HG02642 (cell line): Measurements from ENCODE around the gene FMNL3.
"Not testable (repeated sequence)": the region's sequence is repeated elsewhere in the genome, so short reads cannot be mapped to it uniquely, and the experiment has no call there.

Experiments
- ATAC-seq: cut with Tn5 transposase; IDR thresholded peaks from one replicate; pipeline ENCODE4 v1.9.1; 2021; ENCODE audit warnings: mild to moderate bottlenecking; ENCODE audit not compliant: unreplicated experiment, poor library complexity

The FMNL3 gene

DNA sequence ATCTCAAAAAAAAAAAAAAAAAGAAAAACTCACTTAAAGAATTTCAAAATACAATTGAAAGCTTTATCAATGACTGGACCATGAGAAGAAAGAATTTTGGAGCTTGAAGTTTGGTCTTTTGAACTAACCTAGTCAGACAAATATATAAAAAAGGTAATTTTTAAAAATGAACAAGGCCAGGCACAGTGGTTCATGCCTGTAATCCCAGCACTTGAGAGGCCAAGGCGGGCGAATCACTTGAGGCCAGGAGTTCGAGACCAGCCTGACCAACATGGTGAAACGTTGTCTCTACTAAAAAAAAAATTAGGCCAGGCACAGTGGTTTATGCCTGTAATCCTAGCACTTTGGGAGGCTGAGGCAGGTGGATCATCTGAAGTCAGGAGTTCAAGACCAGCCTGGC, 96.4 kb downstream of the FMNL3 start:
- ATAC-seq, result not testable (repeated sequence)

GRCh38 chr12:49609875-49610154, 97.4 kb downstream of the FMNL3 start:
- no peak for ATAC-seq

DNA sequence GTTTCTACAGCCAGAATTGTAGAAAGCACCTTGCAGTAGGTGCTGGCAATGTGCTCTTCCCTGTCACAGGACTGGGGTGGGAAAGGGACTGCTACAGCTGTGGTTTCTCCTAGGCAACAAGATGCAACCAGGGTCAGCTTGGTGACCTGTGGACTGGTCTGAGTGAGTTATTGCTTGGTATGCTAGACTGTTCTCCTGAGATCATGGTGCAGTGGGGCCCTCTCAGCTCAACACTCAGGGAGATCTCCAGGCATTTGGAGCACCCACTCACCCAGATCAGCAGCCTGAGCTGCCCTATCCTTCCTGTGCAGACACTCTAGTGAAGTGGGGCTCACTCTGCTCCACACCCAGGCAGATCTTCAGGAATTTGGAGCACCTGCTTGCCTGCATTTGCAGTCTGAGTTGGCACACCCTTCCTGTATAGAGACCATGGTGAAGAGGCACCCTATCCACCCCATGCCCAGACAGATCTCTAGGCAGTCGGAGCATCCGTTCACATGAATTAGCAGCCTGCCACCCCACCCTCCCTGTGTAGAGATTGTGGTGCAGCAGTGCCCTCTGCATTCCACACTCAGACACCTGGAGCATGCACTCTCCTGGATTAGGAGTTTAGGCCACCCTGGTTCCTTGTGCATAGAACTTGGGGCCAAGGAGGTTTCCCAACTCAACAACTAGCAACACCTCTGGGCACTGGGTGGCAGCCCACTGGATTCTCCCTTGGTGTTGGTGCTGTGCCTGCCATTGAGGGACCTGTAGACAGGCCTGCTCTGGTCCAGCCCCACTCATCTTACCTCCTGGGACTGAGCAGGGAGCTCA, 97.9 kb downstream of the FMNL3 start:
- ATAC-seq, result no peak

DNA sequence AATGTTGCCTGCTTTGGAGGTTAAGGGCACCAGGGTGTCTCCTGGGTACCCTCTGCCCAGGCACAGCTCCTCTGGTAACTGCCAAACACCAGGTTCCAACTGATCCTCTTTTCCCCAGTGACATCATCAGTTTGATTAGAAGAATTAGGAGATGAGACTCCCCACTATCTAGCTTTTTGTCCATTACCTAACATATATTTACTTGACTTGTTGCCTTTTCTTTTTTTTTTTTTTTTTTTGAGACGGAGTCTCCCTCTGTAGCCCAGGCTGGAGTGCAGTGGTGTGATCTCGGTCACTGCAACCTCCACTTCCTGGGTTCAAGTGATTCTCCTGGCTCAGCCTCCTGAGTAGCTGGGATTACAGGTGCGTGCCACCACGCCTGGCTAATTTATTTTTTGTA, 101.7 kb downstream of the FMNL3 start, which contains the start of gene FAM186B:
Gene FAM186B, minus strand, starts transcription at position 101 of the 400 bp plus-strand sequence. CDS start 162 bp downstream, outside the sequence.
- not testable (repeated sequence) for ATAC-seq

- ATAC-seq, result no peak
Observed at GRCh38 chr12:49604856-49605255, 102.3 kb downstream of the FMNL3 start.

- ATAC-seq, result no peak
Observed at GRCh38 chr12:49603721-49604120, 103.5 kb downstream of the FMNL3 start.

DNA sequence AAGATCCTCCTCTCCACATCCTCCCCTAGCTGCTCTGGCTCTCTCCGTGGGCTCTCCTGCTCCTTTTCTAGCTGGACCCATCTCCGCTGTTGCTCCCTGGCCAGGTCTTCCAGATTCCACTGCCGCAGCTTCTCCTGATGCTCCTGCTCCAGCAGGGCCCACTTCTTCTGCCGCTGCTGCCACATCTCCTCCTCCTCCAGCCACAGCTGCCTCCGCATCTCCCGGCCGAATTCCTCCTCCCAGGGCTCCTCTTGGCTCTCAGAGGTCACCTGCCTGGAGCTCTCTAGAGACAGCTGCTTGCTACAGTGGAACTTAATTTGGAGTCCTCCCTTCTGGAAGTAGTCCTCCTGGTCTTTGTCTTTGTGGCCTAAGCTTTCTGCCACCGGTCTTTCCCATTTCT, 107.2 kb downstream of the FMNL3 start:
- no peak for ATAC-seq

GRCh38 chr12:49598527-49598926, 108.7 kb downstream of the FMNL3 start:
- ATAC-seq, result no peak

DNA sequence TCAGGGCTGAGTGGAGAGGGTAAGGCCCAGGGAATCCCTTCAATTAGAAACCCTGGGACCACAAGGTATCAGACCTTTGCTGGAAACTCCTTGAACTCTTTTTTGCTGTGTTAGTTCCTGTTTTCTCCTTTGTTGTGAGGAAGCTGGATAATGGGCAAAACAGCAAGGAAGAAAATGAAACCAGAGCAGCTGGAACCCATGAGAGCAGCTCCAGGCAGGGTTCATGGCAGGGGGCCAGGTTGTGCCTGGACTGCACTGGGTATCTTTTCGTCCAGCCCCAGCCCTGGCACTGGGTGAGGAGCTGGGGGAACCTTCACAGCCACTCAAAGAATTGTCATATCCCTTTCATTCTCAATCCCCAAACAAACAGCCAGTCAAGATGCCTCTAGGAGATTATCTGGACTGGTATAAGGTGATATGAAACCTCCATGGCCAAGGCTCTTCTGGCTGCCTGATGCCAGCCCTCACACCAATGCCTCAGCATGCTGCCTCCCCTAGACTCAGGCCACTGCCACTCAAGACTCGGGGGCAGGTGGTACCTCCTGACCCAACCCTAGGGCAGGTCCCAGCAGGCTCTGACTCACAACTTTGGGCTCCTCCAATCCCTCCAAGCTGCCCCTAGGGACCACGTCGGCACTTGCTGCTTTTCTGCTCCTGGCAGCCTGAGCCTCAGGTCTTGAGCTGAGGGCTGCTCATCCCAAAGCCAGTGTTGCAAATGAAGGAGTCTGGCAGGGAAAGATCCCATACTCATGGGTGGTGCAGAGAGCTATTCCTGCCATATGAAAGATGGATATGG, 118.3 kb downstream of the FMNL3 start:
- no peak for ATAC-seq

DNA sequence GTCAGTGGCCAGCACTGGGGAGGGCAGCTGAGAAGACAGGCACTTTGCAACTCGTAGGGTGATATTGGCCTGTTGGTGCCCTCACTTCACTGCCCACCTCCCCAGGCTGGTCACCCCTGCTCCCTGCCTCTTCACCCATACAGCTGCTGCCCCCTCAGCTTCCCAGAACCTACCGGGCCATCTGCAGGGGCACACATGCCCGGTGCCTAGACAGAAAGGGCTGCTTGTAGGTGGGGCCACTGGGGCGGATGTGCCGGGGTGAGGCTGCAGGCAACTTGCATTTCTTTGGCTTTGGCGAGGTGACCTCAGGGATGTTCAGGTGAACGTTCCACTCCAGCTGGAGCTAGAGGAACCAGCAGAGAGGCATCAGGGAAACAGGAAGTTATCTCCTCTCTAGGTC, 118.9 kb downstream of the FMNL3 start:
- no peak for ATAC-seq

GRCh38 chr12:49587174-49587908, 119.9 kb downstream of the FMNL3 start:
- ATAC-seq, result no peak
